GM21723 (cell line): ENCODE data around the gene ZSCAN20.

ENCODE experiments used
- ATAC-seq: cut with Tn5 transposase; IDR thresholded peaks from one replicate; pipeline ENCODE4 v1.9.1; 2021; ENCODE audit warnings: mild to moderate bottlenecking, moderate library complexity; ENCODE audit not compliant: unreplicated experiment

Gene ZSCAN20

GRCh38 chr1:33524586-33524985, 52.1 kb downstream of the ZSCAN20 start:
- ATAC-seq = no peak

- no peak for ATAC-seq
Observed at GRCh38 chr1:33527934-33528333, 55.5 kb downstream of the ZSCAN20 start.

- ATAC-seq = no peak
Observed at GRCh38 chr1:33529957-33530356, 57.5 kb downstream of the ZSCAN20 start.

GRCh38 chr1:33532250-33532649, 59.8 kb downstream of the ZSCAN20 start:
- ATAC-seq = no peak

GRCh38 chr1:33532936-33533335, 60.5 kb downstream of the ZSCAN20 start:
- no peak for ATAC-seq

- no peak for ATAC-seq
Observed at GRCh38 chr1:33535334-33535733, 62.9 kb downstream of the ZSCAN20 start.

- ATAC-seq = no peak
Observed at GRCh38 chr1:33537885-33538284, 65.4 kb downstream of the ZSCAN20 start.

- ATAC-seq = no peak
Observed at GRCh38 chr1:33541966-33542365, 69.5 kb downstream of the ZSCAN20 start.
